ENCODE data around the gene ATP6AP1. TPM values are rescaled to one million over a fixed set of nuclear protein-coding genes. Genes with fewer than 3 reads are reported as not detected.
A peak's percentile ranks its signal among the peaks of the same experiment; 100 is the strongest.

Gene ATP6AP1
- total and polyA plus RNA-seq, 2 of the 13 experiments (the other 11 are each of a cell fraction or from before 2014, with no cell fraction given): 56.7 to 110 TPM

- TF ChIP-seq PRDM10 (CRISPR knock-in tag; IDR thresholded peaks at IDR 0.05; ENCODE audit: low read depth) (no peak), SAFB2 (CRISPR knock-in tag; IDR thresholded peaks at IDR 0.05; ENCODE audit: borderline replicate concordance, low read depth) (no peak), ZNF883 (CRISPR knock-in tag; IDR thresholded peaks at IDR 0.05; ENCODE audit: not compliant biosample characterization) (no peak), ETV6 (CRISPR knock-in tag; conservative IDR thresholded peaks at IDR 0.05) (no peak), NAIF1 (CRISPR knock-in tag; IDR thresholded peaks at IDR 0.05; ENCODE audit: borderline replicate concordance) (no peak), ZFP1 (CRISPR knock-in tag; IDR thresholded peaks at IDR 0.05) (no peak), ZNF773 (CRISPR knock-in tag; IDR thresholded peaks at IDR 0.05; ENCODE audit: borderline replicate concordance) (no peak), ZNF143 (CRISPR knock-in tag; IDR thresholded peaks at IDR 0.05) (no peak), ZNF335 (CRISPR knock-in tag; IDR thresholded peaks at IDR 0.05) (no peak), ATF7-NPFF (CRISPR knock-in tag; IDR thresholded peaks at IDR 0.05; ENCODE audit: low read depth) (0 out of 2 replicates have a peak, but pooled peaks have one; percentile 56), FOXA3 (CRISPR knock-in tag; IDR thresholded peaks at IDR 0.05) (no peak), YEATS2 (CRISPR knock-in tag; IDR thresholded peaks at IDR 0.05; ENCODE audit: borderline replicate concordance) (0 out of 2 replicates have a peak, but pooled peaks have one; percentile 36), HOXA5 (CRISPR knock-in tag; IDR thresholded peaks at IDR 0.05) (0 out of 2 replicates have a peak, but pooled peaks have one; percentile 31), ZNF614 (CRISPR knock-in tag; IDR thresholded peaks at IDR 0.05; ENCODE audit: borderline replicate concordance) (no peak)
- TF ChIP-seq, protein P1, sequence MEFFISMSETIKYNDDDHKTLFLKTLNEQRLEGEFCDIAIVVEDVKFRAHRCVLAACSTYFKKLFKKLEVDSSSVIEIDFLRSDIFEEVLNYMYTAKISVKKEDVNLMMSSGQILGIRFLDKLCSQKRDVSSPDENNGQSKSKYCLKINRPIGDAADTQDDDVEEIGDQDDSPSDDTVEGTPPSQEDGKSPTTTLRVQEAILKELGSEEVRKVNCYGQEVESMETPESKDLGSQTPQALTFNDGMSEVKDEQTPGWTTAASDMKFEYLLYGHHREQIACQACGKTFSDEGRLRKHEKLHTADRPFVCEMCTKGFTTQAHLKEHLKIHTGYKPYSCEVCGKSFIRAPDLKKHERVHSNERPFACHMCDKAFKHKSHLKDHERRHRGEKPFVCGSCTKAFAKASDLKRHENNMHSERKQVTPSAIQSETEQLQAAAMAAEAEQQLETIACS (CRISPR knock-in tag; IDR thresholded peaks at IDR 0.05): no peak
- TF ChIP-seq, protein P2, sequence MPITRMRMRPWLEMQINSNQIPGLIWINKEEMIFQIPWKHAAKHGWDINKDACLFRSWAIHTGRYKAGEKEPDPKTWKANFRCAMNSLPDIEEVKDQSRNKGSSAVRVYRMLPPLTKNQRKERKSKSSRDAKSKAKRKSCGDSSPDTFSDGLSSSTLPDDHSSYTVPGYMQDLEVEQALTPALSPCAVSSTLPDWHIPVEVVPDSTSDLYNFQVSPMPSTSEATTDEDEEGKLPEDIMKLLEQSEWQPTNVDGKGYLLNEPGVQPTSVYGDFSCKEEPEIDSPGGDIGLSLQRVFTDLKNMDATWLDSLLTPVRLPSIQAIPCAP (CRISPR knock-in tag; IDR thresholded peaks at IDR 0.05; ENCODE audit: low read depth): no peak
- TF ChIP-seq, protein P3, sequence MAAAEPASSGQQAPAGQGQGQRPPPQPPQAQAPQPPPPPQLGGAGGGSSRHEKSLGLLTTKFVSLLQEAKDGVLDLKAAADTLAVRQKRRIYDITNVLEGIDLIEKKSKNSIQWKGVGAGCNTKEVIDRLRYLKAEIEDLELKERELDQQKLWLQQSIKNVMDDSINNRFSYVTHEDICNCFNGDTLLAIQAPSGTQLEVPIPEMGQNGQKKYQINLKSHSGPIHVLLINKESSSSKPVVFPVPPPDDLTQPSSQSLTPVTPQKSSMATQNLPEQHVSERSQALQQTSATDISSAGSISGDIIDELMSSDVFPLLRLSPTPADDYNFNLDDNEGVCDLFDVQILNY (CRISPR knock-in tag; conservative IDR thresholded peaks at IDR 0.05): no peak
- TF ChIP-seq, protein P4, sequence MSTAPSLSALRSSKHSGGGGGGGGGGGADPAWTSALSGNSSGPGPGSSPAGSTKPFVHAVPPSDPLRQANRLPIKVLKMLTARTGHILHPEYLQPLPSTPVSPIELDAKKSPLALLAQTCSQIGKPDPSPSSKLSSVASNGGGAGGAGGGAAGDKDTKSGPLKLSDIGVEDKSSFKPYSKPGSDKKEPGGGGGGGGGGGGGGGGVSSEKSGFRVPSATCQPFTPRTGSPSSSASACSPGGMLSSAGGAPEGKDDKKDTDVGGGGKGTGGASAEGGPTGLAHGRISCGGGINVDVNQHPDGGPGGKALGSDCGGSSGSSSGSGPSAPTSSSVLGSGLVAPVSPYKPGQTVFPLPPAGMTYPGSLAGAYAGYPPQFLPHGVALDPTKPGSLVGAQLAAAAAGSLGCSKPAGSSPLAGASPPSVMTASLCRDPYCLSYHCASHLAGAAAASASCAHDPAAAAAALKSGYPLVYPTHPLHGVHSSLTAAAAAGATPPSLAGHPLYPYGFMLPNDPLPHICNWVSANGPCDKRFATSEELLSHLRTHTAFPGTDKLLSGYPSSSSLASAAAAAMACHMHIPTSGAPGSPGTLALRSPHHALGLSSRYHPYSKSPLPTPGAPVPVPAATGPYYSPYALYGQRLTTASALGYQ (CRISPR knock-in tag; IDR thresholded peaks at IDR 0.05): 0 out of 2 replicates have a peak, but pooled peaks have one; percentile 24
Observed at GRCh38 chrX:154428176-154429171, at the start of gene ATP6AP1 (continued).
